NCI-H345 (cell line): ENCODE measurements around the gene MXD3.
"Not testable (repeated sequence)": the region's sequence is repeated elsewhere in the genome, so short reads cannot be mapped to it uniquely, and the experiment has no call there.

ENCODE experiments used
- DNase-seq: peaks from one replicate; lab custom pipeline; 2025; lab: John Stamatoyannopoulos, UW

The MXD3 gene, protein sequence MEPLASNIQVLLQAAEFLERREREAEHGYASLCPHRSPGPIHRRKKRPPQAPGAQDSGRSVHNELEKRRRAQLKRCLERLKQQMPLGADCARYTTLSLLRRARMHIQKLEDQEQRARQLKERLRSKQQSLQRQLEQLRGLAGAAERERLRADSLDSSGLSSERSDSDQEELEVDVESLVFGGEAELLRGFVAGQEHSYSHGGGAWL

GRCh38 chr5:177311723-177312648 lies at the start of gene MXD3:
Gene MXD3, minus strand, starts transcription at chr5:177311898. Its CDS starts 68 bp downstream, at chr5:177311830.
- peak; percentile 99 for DNase-seq

GRCh38 chr5:177360740-177361139 lies 49.0 kb upstream of the MXD3 start:
- not testable (repeated sequence) for DNase-seq

DNA sequence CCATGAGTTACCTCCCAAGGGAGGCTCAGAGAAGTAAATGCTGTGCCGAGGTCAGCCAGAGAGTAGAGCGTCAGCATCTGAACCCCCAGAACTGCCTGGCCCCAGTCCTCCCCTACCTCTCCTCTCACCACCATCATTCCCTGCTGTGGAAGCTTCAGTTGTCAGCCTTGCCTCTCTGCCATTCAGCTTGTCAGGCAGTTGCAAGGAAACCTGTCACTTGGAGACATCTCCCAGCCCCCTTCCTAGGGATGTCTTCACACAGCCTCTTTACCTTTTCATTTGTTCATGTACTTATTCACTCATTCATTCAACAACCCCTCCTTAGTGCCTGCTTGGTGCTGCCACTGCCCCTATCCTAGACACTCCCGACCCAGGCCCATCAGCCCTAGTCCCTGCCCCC lies 48.2 kb upstream of the MXD3 start:
- DNase-seq, result no peak

DNA sequence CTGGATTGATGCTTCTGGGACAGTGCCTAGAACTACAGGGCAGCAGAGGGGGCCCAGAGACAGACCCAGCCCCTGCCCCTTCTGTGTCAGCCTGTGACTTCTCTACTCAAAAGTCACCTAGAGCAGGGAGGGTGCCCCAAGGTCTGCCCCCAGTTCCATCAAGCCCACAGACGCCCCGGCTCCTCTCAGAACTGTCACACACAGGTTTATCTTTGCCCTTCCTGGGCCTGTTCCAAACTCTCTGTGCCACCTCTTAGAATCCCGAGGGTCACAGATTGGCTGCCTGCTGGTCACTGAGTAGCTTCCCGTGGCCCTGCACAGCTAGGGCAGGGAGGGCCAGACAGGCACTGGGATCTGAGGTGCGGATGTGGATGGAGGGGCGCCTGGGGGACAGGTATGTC lies 47.8 kb upstream of the MXD3 start:
- no peak for DNase-seq

DNA sequence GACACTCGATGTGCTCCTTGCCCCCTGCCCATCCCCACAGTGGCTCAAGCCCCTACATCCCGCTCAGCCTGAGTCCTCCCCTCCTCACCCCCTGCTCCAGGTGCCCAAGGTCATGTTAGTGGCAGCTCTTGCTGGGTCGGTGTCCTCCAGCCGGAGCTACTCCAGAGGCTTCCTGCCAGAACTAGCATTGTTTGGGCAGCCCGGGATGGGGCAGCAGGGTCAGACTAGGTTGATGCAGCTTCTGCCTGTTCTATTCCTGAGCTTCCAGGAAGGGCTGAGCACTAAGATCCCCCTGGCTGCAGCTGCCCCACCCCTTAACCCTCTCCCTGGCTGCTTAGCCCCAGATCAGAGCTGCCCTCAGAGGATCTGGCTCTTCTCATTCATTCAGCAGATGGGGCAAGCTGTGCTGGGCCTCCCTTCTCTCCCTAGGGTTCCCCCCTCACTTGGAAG lies 46.7 kb upstream of the MXD3 start:
- DNase-seq, result no peak

- DNase-seq, result peak; percentile 50
Measured at GRCh38 chr5:177357459-177358351, 46.0 kb upstream of the MXD3 start, which contains the start of gene RGS14. Gene RGS14, plus strand, starts transcription at chr5:177357924. Its CDS starts 101 bp downstream, at chr5:177358025.

GRCh38 chr5:177357146-177357458 lies 45.4 kb upstream of the MXD3 start:
- DNase-seq, result no peak

DNA sequence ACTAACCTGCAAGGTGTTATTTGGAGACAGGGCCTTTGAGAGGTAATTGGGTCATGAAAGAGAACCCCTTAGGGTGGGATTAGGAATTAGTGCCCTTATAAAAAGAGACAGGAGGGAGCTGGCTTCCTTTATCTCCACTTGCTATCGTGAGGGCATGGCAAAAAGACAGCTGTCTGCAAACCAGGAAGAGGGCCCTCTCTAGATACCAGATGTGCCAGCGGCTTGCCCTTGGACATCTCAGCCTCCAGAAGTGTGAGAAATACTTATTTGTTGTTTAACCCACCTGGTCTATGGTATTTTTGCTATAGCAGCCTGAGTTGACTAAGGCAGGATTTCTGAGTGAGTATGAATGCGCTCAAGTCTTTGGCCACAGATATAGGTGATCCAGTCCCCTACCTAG lies 45.0 kb upstream of the MXD3 start:
- no peak for DNase-seq

DNA sequence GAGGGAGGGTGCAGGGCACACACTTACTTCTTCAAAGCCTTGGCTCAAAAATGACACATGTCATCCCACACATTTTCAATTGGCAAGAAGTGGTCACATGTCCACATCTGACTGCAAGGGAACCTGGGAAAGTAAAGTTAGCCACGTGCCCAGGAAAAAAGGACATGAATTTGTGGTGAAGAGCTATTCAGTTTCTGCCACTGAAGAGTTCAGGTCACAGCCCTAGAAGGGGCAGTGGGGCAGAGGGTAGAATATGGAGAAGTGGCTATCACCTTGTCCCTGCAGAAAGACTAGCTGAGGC lies 44.1 kb upstream of the MXD3 start:
- no peak for DNase-seq

- DNase-seq, result no peak
Measured at GRCh38 chr5:177355162-177355867, 43.6 kb upstream of the MXD3 start.

DNA sequence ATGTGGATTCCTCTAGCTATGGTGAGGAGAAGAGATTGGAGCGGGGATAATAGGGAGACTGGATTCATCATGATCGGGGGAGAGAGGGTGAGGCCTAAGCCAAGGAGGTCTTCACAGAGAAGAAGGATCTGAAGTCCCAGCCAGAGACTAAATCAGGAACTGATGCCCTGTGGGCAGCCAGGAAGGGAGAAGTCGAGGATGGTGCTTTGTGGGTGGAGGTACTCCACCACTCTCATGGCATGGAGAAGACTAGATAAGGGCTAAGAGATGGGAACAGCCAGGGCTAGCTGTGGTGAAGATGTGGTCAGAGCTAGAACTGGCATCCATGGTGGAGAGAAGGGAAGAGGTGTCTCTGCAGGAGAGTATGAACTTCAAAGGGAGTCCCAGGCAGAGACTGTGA lies 43.0 kb upstream of the MXD3 start:
- no peak for DNase-seq

DNA sequence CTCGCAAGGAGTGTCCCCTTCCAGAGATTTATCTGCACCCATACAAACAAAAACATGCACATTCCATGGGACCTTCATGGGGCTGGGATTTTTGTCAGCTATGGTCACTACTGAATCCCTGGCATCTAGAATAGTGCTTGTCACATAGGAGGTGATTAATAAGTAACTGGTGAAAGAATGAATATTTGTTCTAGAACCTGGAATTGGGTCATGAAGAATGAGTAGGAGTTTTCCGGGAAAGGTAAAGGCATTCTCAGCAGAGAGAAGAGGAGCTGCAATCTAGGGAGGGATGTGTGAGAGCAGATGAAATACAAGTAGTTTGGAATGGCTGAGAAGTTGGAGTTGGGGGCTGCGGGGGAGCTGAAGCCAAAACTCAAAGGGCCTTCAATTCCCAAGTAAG lies 42.6 kb upstream of the MXD3 start:
- no peak for DNase-seq

GRCh38 chr5:177353093-177353492 lies 41.4 kb upstream of the MXD3 start:
- DNase-seq, result no peak

GRCh38 chr5:177351392-177352329 lies 40.0 kb upstream of the MXD3 start, which contains the start of gene LMAN2:
Gene LMAN2, minus strand, starts transcription at chr5:177351668. Its CDS starts 21 bp downstream, at chr5:177351647.
- peak; percentile 95 for DNase-seq

- DNase-seq, result no peak
Measured at GRCh38 chr5:177350776-177351391, 39.2 kb upstream of the MXD3 start.

DNA sequence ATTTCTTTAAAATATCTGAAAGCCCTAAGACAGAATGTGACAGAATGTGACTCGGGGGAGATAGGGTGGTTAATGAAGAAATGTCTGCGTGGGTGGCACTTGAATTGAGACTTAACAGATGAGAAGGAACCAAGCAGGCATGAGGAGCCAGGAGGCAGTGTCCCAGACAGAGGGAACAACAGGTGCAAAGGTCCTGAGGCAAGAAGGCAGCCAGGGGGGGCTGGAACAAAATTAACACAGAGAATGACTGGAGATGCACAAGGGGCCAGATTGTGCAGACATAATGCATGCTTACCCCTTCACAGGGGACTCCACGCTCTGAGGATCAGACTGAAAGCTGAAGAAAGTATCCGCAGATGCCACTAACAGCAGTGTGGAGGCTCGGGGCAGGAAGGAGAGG lies 38.1 kb upstream of the MXD3 start:
- no peak for DNase-seq

DNA sequence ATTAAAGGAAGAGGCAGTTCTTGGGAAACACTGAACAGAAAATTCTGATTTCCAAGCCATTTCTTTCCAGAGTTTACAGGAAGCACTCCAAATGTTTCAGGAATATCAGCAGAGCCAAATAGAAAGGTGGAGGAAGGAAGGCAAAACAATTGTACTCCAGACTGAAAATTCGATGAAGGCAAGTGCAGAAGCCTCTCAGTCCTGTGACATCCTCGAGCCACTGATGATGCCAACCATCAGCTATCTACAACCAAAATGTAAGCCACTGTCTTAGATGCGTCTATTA lies 37.6 kb upstream of the MXD3 start:
- no peak for DNase-seq

GRCh38 chr5:177347699-177348098 lies 36.0 kb upstream of the MXD3 start:
- DNase-seq, result no peak

- no peak for DNase-seq
Measured at GRCh38 chr5:177346820-177347219, 35.1 kb upstream of the MXD3 start.

DNA sequence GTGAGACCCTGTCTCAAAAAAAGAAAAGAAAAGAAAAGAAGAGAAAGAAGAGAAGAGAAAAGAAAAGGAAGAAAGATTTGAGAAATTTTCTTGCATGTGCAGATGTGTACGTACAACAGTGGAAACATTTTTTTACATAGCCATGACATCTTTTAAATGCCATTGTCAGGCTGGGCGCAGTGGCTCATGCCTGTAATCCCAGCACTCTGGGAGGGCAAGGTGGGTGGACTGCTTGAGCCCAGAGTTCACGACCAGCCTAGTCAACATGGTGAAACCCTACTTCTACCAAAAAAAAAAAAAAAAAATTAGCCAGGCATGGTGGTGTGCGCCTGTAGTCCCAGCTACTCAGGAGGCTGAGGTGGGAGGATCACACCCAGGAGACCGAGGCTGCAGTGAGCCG lies 33.2 kb upstream of the MXD3 start:
- no peak for DNase-seq
